H1 (cell line): ENCODE data around the gene NBPF3. TPM values are rescaled to one million over a fixed set of nuclear protein-coding genes. Genes with fewer than 3 reads are reported as not detected.

Source experiments
- CTCF ChIA-PET: fragments of 300-600 bp; sonication (Branson Sonifier 250); formaldehyde crosslinking; loops from one replicate; lab custom pipeline; 2021; ENCODE audit not compliant: partially characterized antibody; lab: Charles Lee
- POLR2A ChIA-PET: fragments of 300-600 bp; sonication (Branson Sonifier 250); formaldehyde crosslinking; loops from one replicate; lab custom pipeline; 2021; ENCODE audit warnings: inconsistent platforms; ENCODE audit not compliant: partially characterized antibody; lab: Charles Lee
- DNase-seq, 2 experiments: peaks; one replicate each; pipeline versions ENCODE4 v3.0.0 to v3.0.0-alpha.2; 2010 to 2022; ENCODE audit warnings: low spot score in 2 of 2, low read depth in 1 of 2, mixed read lengths in 1 of 2
- FAIRE-seq: peaks from 2 replicates; lab custom pipeline; 2011; peaks lifted over from hg19 to GRCh38; lab: Jason Lieb, UNC
- H2AFZ ChIP-seq: 2 replicates; pipeline ENCODE4 v1.8.1; 2012; ENCODE audit warnings: low read length, inconsistent platforms
- H2AK5ac ChIP-seq: 2 replicates; pipeline ENCODE4 v1.6.1; 2013; ENCODE audit warnings: low read depth, low read length
- H2BK120ac ChIP-seq: replicated peaks from 2 replicates; pipeline ENCODE3; 2013; ENCODE audit warnings: low read depth, low read length, inconsistent platforms
- H2BK12ac ChIP-seq: 2 replicates; pipeline ENCODE4 v1.6.1; 2013; ENCODE audit warnings: low read depth, low read length
- H2BK15ac ChIP-seq: 2 replicates; pipeline ENCODE4 v1.6.1; 2013; ENCODE audit warnings: low read length
- H2BK20ac ChIP-seq: 2 replicates; pipeline ENCODE4 v1.6.1; 2013; ENCODE audit warnings: low read length
- H2BK5ac ChIP-seq: 2 replicates; pipeline ENCODE4 v1.6.1; 2013; ENCODE audit warnings: low read depth, low read length
- H3K14ac ChIP-seq: 2 replicates; pipeline ENCODE4 v1.6.1; 2013; ENCODE audit warnings: inconsistent platforms; ENCODE audit not compliant: insufficient read length
- H3K18ac ChIP-seq: 2 replicates; pipeline ENCODE4 v1.6.1; 2013; ENCODE audit warnings: low read length; ENCODE audit errors: extremely low read depth
- H3K23ac ChIP-seq: 2 replicates; pipeline ENCODE4 v1.6.1; 2013; ENCODE audit warnings: inconsistent platforms; ENCODE audit not compliant: insufficient read length
- H3K23me2 ChIP-seq: 2 replicates; pipeline ENCODE4 v1.6.1; 2013; ENCODE audit warnings: low read depth, low read length
- H3K27ac ChIP-seq: 2 replicates; pipeline ENCODE4 v1.6.1; 2011; ENCODE audit warnings: low read depth, low read length, inconsistent platforms
- H3K27me3 ChIP-seq, 4 experiments: replicated peaks in 1 of 4; 1 replicate in 1 of 4; 2 replicates in 3 of 4; pipeline versions ENCODE4 v1.6.1 to v1.8.1; 2011 to 2013; ENCODE audit warnings: low read length in 3 of 4, mild to moderate bottlenecking in 3 of 4, inconsistent platforms in 2 of 4, mixed read lengths in 2 of 4, moderate library complexity in 1 of 4; ENCODE audit not compliant: control insufficient read depth in 3 of 4, insufficient read depth in 3 of 4; ENCODE audit errors: extremely low read depth in 1 of 4
- H3K36me3 ChIP-seq, 4 experiments: 2 replicates each; pipeline versions ENCODE4 v1.6.1 to v1.8.1; 2011 to 2013; ENCODE audit warnings: mild to moderate bottlenecking in 4 of 4, low read length in 3 of 4, moderate library complexity in 2 of 4, control low read depth in 1 of 4, inconsistent platforms in 1 of 4; ENCODE audit not compliant: insufficient read depth in 4 of 4, control insufficient read depth in 2 of 4
- H3K4ac ChIP-seq: replicated peaks from 2 replicates; pipeline ENCODE3; 2013; ENCODE audit warnings: low read length, low read depth, mixed read lengths, inconsistent platforms; ENCODE audit not compliant: insufficient read length
- H3K4me1 ChIP-seq, 4 experiments: replicated peaks in 1 of 4; 1 replicate in 1 of 4; 2 replicates in 3 of 4; pipeline versions ENCODE4 v1.6.1 to v1.8.1; 2011 to 2013; ENCODE audit warnings: low read length in 3 of 4, inconsistent platforms in 2 of 4, mixed read lengths in 1 of 4; ENCODE audit not compliant: insufficient read depth in 4 of 4, control insufficient read depth in 3 of 4
- H3K4me2 ChIP-seq, 2 experiments: 2 replicates each; pipeline versions ENCODE4 v1.6.1 to v1.8.1; 2011 to 2013; ENCODE audit warnings: low read depth in 2 of 2, low read length in 2 of 2, control low read depth in 1 of 2, inconsistent platforms in 1 of 2, mild to moderate bottlenecking in 1 of 2; ENCODE audit not compliant: insufficient read depth in 1 of 2
- H3K4me3 ChIP-seq, 4 experiments: fragments of 200-600, 300-600 bp in 1 of 4; sonication (generic), shearing (Covaris generic), sonication (Bioruptor Twin) in 1 of 4; 2 replicates each; pipeline versions ENCODE4 v1.5.1 to v1.8.1; 2011 to 2016; ENCODE audit warnings: low read length in 4 of 4, low read depth in 3 of 4, control low read depth in 2 of 4, inconsistent platforms in 2 of 4, mild to moderate bottlenecking in 2 of 4, mixed read lengths in 1 of 4, moderate library complexity in 1 of 4; ENCODE audit not compliant: insufficient read depth in 2 of 4; ENCODE audit errors: extremely low read depth in 1 of 4
- H3K56ac ChIP-seq: replicated peaks from 2 replicates; pipeline ENCODE3; 2013; ENCODE audit warnings: low read depth, mild to moderate bottlenecking, mixed read lengths, low read length, inconsistent platforms; ENCODE audit not compliant: insufficient read length
- H3K79me1 ChIP-seq: 2 replicates; pipeline ENCODE4 v1.6.1; 2013; ENCODE audit warnings: low read depth, low read length, control low read depth
- H3K79me2 ChIP-seq, 2 experiments: 2 replicates each; pipeline versions ENCODE4 v1.6.1 to v1.8.1; 2012 to 2013; ENCODE audit warnings: low read length in 2 of 2, mild to moderate bottlenecking in 2 of 2, inconsistent platforms in 1 of 2; ENCODE audit not compliant: insufficient read depth in 2 of 2, control insufficient read depth in 1 of 2
- H3K9ac ChIP-seq, 4 experiments: replicated peaks in 1 of 4; 1 replicate in 1 of 4; 2 replicates in 3 of 4; pipeline versions ENCODE4 v1.6.1 to v1.8.1; 2011 to 2013; ENCODE audit warnings: low read depth in 3 of 4, low read length in 3 of 4, control low read depth in 2 of 4, mild to moderate bottlenecking in 2 of 4, moderate library complexity in 2 of 4, inconsistent platforms in 1 of 4; ENCODE audit errors: extremely low read depth in 1 of 4
- H3K9me3 ChIP-seq, 2 experiments: 2 replicates each; pipeline versions ENCODE4 v1.6.1 to v1.8.1; 2012 to 2013; ENCODE audit warnings: mild to moderate bottlenecking in 2 of 2, moderate library complexity in 2 of 2, control low read depth in 1 of 2, inconsistent platforms in 1 of 2, low read depth in 1 of 2, low read length in 1 of 2, mixed read lengths in 1 of 2; ENCODE audit not compliant: insufficient read depth in 2 of 2
- H4K20me1 ChIP-seq, 2 experiments: replicated peaks in 1 of 2; 2 replicates each; pipeline versions ENCODE3 to v1.8.1; 2011 to 2013; ENCODE audit warnings: inconsistent platforms in 2 of 2, low read length in 2 of 2, mild to moderate bottlenecking in 1 of 2; ENCODE audit not compliant: insufficient read depth in 2 of 2, control insufficient read depth in 1 of 2
- H4K5ac ChIP-seq: 2 replicates; pipeline ENCODE4 v1.6.1; 2013; ENCODE audit warnings: low read length, low read depth, mixed read lengths, inconsistent platforms; ENCODE audit not compliant: insufficient read length
- H4K8ac ChIP-seq: 2 replicates; pipeline ENCODE4 v1.8.0; 2013; ENCODE audit warnings: mild to moderate bottlenecking, moderate library complexity, low read length, inconsistent platforms; ENCODE audit not compliant: insufficient read depth; ENCODE audit errors: extremely low read depth
- H4K91ac ChIP-seq: replicated peaks from 2 replicates; pipeline ENCODE3; 2013; ENCODE audit warnings: low read length, mixed read lengths, inconsistent platforms; ENCODE audit not compliant: insufficient read length
- RAD21 ChIP-seq, 2 experiments: IDR thresholded peaks in 1 of 2; conservative IDR thresholded peaks in 1 of 2; 2 replicates each; pipeline ENCODE4 v1.6.1; 2011; ENCODE audit warnings: low read depth in 2 of 2, low read length in 2 of 2, improper control_type of control experiment in 1 of 2, inconsistent platforms in 1 of 2, mild to moderate bottlenecking in 1 of 2, moderate library complexity in 1 of 2
- SRF ChIP-seq: IDR thresholded peaks from 2 replicates; pipeline ENCODE4 v1.6.1; 2011; ENCODE audit warnings: mild to moderate bottlenecking, low read depth, low read length, moderate library complexity
- WGBS, 2 experiments: shearing (Covaris generic) in 1 of 2; methylation state at CpG; one replicate each; pipeline versions ENCODE4 v1.1.6 to v1.1.7; 2013 to 2015; ENCODE audit warnings: low lambda C conversion rate in 2 of 2, mixed read lengths in 2 of 2, inconsistent platforms in 1 of 2, low coverage in 1 of 2, missing lambda C conversion rate in 1 of 2; ENCODE audit not compliant: insufficient replicate concordance in 2 of 2, insufficient coverage in 1 of 2, insufficient read length in 1 of 2; ENCODE audit errors: extremely low coverage in 1 of 2, missing lambda C conversion rate in 1 of 2; 5-methylcytosine and 5-hydroxymethylcytosine counted together
- polyA plus RNA-seq, 7 experiments: library from polyadenylated mRNA; depleted of rRNA in 3 of 7; stranded (reverse) in 5 of 7; unstranded in 2 of 7; fragments of >200 nt in 5 of 7; fragments of 200-250 nt in 2 of 7; gene quantifications; 1 replicate in 5 of 7; 2 replicates in 1 of 7; 4 replicates in 1 of 7; pipeline versions ENCODE4 v1.2.1 to v1.2.3, GENCODE V29; 2011 to 2013; ENCODE audit warnings: missing spikeins in 2 of 7, mixed read lengths in 2 of 7
- total RNA-seq: library from RNA; stranded (reverse); fragmentation: NEBNext Ultra II Directional; extraction: Animal tissue kit (Norgen Biotek cat#: 25700); gene quantifications from 2 replicates; pipeline ENCODE4 v1.2.1, GENCODE V29; 2021
- TF ChIP-seq, protein P1 (sequence below), 3 experiments: IDR thresholded peaks; 1 replicate in 2 of 3; 2 replicates in 1 of 3; pipeline versions ENCODE4 v1.5.1 to v1.6.1; 2011; ENCODE audit warnings: low read length in 3 of 3, mild to moderate bottlenecking in 3 of 3, inconsistent platforms in 2 of 3, low read depth in 1 of 3, moderate library complexity in 1 of 3; ENCODE audit not compliant: insufficient read depth in 1 of 3; ENCODE audit errors: control extremely low read depth in 1 of 3

NBPF3 gene
- total and polyA plus RNA-seq, 2 of the 8 experiments (the other 6 are each of a cell fraction or from before 2014, with no cell fraction given): 3.8 to 4.3 TPM

DNA sequence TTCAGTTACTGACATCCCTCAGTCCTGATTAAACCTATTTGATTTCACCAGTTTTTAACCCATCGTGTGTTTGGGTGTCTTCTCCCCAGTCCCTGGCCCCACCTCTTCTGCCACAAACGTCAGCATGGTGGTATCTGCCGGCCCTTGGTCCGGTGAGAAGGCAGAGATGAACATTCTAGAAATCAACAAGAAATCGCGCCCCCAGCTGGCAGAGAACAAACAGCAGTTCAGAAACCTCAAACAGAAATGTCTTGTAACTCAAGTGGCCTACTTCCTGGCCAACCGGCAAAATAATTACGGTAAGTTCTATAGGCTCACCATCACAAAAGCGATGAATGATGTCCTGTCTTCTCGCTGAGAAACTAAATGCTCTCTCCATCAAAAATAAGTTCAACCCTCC is 28.7 kb downstream of the NBPF3 start:
- Histone ChIP-seq H2BK120ac (no peak overlapping the region), H3K18ac (0 out of 2 replicates have a peak overlapping the region, but pooled peaks have one; percentile 48), H3K23me2 (no peaks in the 10 kb centered on the region), H3K9ac (no peak overlapping the region), H3K14ac (no peak overlapping the region), H3K4ac (no peak overlapping the region), H3K27ac (no peak overlapping the region), H3K79me1 (no peaks in the 10 kb centered on the region; the same call in 1 of the 2 replicates), H2BK20ac (peak overlapping the region; percentile 48; the same call in 1 of the 2 replicates), H2AFZ (no peak overlapping the region), H4K20me1 (no peaks in the 10 kb centered on the region), H4K8ac (no peak overlapping the region), H2BK5ac (no peak overlapping the region), H2AK5ac (peak overlapping the region; percentile 75; the same call in 1 of the 2 replicates), H3K4me1 (peaks cover 2 to 5% (median 4%) of the 10 kb centered on the region in 4 experiments; a peak in 5 of 7 replicates), H3K9me3 (no peaks in the 10 kb centered on the region), H2BK12ac (0 out of 2 replicates have a peak overlapping the region, but pooled peaks have one; percentile 60), H4K91ac (no peak overlapping the region), H3K36me3 (no peaks in the 10 kb centered on the region), H3K27me3 (no peaks in the 10 kb centered on the region), H3K56ac (no peak overlapping the region), H3K4me2 (no peak overlapping the region), H3K4me3 (no peak overlapping the region), H3K79me2 (no peaks in the 10 kb centered on the region), H3K23ac (no peak overlapping the region), H4K5ac (no peak overlapping the region), H2BK15ac (no peak overlapping the region)
- ChIA-PET POLR2A (no interaction called here), CTCF (interaction anchor here (0.5 to 6.2 kb wide), 14 partner anchors 10 to 326 kb away, joined by 3 to 35 read pairs (median 4); no protein-coding TSS in a partner anchor)
- DNase-seq (peak in 1 of 2 experiments; percentile 80), FAIRE-seq (no peak)
- no peak for TF ChIP-seq SRF
- TF ChIP-seq RAD21 (IDR thresholded peaks at IDR 0.05 in 1 of 2, conservative IDR thresholded peaks at IDR 0.05 in 1 of 2; ENCODE audit: low read depth in 2 of 2, low read length in 2 of 2): peak; percentile 34 to 61; a peak in 3 of 4 replicates
- TF ChIP-seq, protein P1, sequence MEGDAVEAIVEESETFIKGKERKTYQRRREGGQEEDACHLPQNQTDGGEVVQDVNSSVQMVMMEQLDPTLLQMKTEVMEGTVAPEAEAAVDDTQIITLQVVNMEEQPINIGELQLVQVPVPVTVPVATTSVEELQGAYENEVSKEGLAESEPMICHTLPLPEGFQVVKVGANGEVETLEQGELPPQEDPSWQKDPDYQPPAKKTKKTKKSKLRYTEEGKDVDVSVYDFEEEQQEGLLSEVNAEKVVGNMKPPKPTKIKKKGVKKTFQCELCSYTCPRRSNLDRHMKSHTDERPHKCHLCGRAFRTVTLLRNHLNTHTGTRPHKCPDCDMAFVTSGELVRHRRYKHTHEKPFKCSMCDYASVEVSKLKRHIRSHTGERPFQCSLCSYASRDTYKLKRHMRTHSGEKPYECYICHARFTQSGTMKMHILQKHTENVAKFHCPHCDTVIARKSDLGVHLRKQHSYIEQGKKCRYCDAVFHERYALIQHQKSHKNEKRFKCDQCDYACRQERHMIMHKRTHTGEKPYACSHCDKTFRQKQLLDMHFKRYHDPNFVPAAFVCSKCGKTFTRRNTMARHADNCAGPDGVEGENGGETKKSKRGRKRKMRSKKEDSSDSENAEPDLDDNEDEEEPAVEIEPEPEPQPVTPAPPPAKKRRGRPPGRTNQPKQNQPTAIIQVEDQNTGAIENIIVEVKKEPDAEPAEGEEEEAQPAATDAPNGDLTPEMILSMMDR (IDR thresholded peaks at IDR 0.05; ENCODE audit: control extremely low read depth in 1 of 3, insufficient read depth in 1 of 3, low read depth in 1 of 3, low read length in 3 of 3): peak; percentile 29 to 67 (median 55)
- 51% methylated on average over 10 of the region's 10 CpGs; no CpG with 5 or more reads in 1 of the 2 experiments for WGBS, 2 experiments
